OCI-LY3 (cell line): ENCODE data around the gene GAL3ST1.
"Not testable (repeated sequence)": the region's sequence is repeated elsewhere in the genome, so short reads cannot be mapped to it uniquely, and the experiment has no call there.

ENCODE experiments used
- CTCF ChIP-seq: fragments of 200-600, 300-600 bp; sonication (generic); IDR thresholded peaks from 2 replicates; pipeline ENCODE4 v1.5.1; 2014; ENCODE audit warnings: antibody characterized with exemption, low read length, low read depth
- EZH2phosphoT487 ChIP-seq: fragments of 200-600 bp; shearing (Covaris generic); IDR thresholded peaks from 2 replicates; pipeline ENCODE4 v1.6.1; 2018; ENCODE audit warnings: antibody characterized with exemption, mixed run types, low read depth

- TF ChIP-seq CTCF, EZH2phosphoT487: not testable (repeated sequence)
These were observed 17.9 kb upstream of the GAL3ST1 start for GRCh38 chr22:30592360-30592713.
